GM21390 (cell line): ENCODE measurements around the gene HP1BP3.

Experiments
- ATAC-seq: cut with Tn5 transposase; IDR thresholded peaks from one replicate; pipeline ENCODE4 v1.9.1; 2021; ENCODE audit not compliant: unreplicated experiment

Gene HP1BP3

GRCh38 chr1:20695515-20695914 lies 91.6 kb downstream of the HP1BP3 start:
- ATAC-seq = no peak

GRCh38 chr1:20693623-20694022 lies 93.5 kb downstream of the HP1BP3 start:
- ATAC-seq = no peak
